ENCODE measurements around the gene BCDIN3D. TPM values are rescaled to one million over a fixed set of nuclear protein-coding genes. Genes with fewer than 3 reads are reported as not detected.
A peak's percentile ranks its signal among the peaks of the same experiment; 100 is the strongest.

BCDIN3D gene, protein sequence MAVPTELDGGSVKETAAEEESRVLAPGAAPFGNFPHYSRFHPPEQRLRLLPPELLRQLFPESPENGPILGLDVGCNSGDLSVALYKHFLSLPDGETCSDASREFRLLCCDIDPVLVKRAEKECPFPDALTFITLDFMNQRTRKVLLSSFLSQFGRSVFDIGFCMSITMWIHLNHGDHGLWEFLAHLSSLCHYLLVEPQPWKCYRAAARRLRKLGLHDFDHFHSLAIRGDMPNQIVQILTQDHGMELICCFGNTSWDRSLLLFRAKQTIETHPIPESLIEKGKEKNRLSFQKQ
- 1 to 10 TPM; 8.9 to 9.9 TPM for total RNA-seq

DNA sequence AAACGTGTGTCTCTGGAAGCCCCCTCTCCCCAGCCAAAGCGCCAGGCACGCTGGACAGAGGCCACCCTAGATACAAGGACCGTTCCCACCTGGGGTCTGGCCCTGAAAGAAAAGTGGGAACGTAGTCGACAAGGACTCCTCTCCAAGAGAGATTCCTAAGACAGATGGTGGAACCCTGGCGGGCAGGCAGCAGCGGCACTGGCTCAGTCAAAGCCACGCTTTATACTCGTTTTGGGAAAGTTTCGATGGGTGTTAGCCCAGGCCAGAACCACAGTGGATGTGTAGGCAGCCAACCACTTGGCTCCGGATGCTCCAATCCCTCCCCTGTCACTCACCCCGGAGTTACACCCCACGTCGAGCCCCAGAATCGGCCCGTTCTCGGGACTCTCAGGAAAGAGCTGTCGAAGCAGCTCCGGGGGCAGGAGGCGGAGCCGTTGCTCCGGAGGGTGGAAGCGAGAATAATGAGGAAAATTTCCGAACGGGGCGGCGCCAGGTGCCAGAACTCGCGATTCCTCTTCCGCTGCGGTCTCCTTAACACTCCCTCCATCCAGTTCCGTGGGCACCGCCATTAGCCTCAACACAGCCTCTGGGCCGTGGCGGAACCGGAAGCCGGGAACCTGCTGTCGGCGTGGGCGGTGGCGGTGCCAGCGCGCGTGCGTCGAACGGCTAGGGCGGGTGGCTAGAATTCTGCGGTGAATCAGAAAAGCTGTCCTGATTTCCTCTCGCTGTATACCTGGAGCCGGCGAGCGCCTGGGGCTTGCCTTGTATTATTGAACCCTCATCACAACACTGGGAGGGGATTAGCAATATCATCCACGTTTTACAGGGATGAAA lies at the start of gene BCDIN3D:
TSS of gene BCDIN3D (minus strand) at position 588 of the 834 bp plus-strand sequence. CDS start at position 569, 19 bp downstream.
- Mint-ChIP-seq H3K27ac (peak within 1 kb of the TSS; percentile 79), H3K4me1 (peaks cover 42% of the 10 kb centered on the region), H3K9me3 (peaks cover 2% of the 10 kb centered on the region), H3K27me3 (no peaks in the 10 kb centered on the region), H3K4me3 (peak within 1 kb of the TSS; percentile 81), H3K36me3 (ENCODE audit: low read depth) (peaks cover 13% of the 10 kb centered on the region)
- ChIA-PET POLR2A (interaction anchor here (0.7 to 4.4 kb wide), 16 partner anchors 9 to 578 kb away, joined by 3 to 37 read pairs (median 5); partner anchors contain the start of genes NCKAP5L, RACGAP1, TMBIM6 and TROAP), CTCF (interaction anchor here (0.8 to 3.6 kb wide), 9 partner anchors 66 to 485 kb away, joined by 3 to 18 read pairs (median 4); partner anchors contain the start of genes COX14 and TMBIM6)
- DNase-seq = peak; percentile 93

DNA sequence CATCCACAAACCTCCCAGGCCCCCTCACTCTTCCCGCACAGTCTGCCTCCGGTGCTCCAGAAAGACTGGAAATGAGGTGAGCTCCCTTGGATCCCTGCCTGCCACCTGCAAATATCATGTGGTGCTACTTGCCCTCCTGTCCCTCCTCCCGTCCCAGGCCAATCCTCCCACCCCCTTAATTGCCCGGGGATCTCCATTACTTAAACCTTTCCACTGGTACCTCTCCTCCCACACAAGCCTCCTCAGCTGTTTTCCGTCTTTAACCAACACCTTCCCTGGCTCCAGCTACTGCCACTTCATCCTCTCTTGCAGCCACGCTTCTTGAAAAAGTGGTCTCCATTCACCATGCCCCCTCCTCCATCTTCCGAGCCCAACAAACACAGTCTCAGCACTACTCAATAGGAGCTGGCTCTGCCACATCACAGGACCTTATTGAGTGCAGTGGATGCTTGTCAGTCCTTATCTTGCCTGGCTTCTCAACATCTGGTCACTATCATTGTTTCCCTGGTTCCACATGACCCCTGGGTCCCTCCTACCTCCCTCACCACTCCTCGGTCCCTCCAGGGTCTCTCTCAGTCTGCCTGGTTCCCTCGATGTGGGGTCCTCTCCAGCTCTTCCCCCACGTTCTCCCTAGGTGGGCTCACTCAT lies 49.3 kb upstream of the BCDIN3D start:
- DNase-seq = no peak
- no peak overlapping the region for H3K4me3 Mint-ChIP-seq
- POLR2A ChIA-PET = interaction anchor here (1.0 kb wide), 1 partner anchor 37 kb away, joined by 3 read pairs; no protein-coding TSS in a partner anchor
- H3K27me3 Mint-ChIP-seq = peaks cover 11% of the 10 kb centered on the region
- H3K4me1 Mint-ChIP-seq = no peaks in the 10 kb centered on the region
- no peaks in the 10 kb centered on the region for H3K36me3 Mint-ChIP-seq (ENCODE audit: low read depth)
- CTCF ChIA-PET = interaction anchor here (1.6 to 1.7 kb wide), 2 partner anchors 75 to 115 kb away, joined by 3 to 5 read pairs; no protein-coding TSS in a partner anchor
- H3K9me3 Mint-ChIP-seq = no peaks in the 10 kb centered on the region
- H3K27ac Mint-ChIP-seq = no peak overlapping the region

DNA sequence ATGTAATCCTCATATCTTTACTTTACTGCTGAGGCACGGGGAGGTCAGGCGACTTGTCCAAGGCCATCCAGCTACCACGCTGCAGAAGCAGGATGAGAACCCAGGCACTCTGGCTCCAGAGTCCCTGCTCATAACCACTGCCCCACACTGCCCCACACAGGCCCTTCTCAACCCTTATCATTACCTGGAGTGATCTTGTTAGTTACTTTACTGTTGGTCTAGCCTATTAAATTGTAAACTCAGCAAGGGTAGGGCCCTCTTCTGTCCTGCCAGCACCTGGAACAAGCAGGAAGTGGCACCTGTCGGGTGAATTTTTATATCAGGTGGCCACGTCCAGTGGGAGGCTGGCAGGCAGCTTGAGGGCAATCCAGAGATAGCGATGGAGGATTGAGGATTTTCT lies 48.6 kb upstream of the BCDIN3D start:
- H3K4me1 Mint-ChIP-seq = no peaks in the 10 kb centered on the region
- no peaks in the 10 kb centered on the region for H3K36me3 Mint-ChIP-seq (ENCODE audit: low read depth)
- CTCF ChIA-PET = interaction anchor here (1.7 kb wide), 1 partner anchor 114 kb away, joined by 3 read pairs; no protein-coding TSS in a partner anchor
- no peaks in the 10 kb centered on the region for H3K9me3 Mint-ChIP-seq
- H3K27me3 Mint-ChIP-seq = peaks cover 15% of the 10 kb centered on the region
- POLR2A ChIA-PET = interaction anchor here (1.0 kb wide), 1 partner anchor 38 kb away, joined by 3 read pairs; no protein-coding TSS in a partner anchor
- H3K27ac Mint-ChIP-seq = no peak overlapping the region
- H3K4me3 Mint-ChIP-seq = no peak overlapping the region
- DNase-seq = no peak

DNA sequence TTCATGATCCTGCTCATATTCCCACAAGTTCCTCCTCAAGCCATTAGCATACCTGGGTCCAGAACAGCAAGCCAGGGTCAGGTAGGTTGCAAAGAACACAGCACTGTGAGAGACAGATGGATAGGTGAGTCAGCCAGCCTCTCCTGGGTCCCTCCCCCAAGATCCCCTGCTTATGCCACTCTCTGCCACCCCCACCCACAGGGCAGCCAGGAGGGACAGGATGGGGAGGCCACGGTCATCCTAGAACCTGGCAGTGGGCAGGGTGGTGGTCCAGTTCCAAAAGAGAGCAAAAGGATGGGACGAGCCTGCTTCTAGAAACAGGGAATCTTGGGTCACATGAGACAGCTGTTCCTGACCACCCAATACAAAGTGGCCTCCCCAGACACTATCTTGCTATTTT lies 48.1 kb upstream of the BCDIN3D start:
- Mint-ChIP-seq H3K27ac (no peak overlapping the region), H3K4me3 (no peak overlapping the region), H3K9me3 (no peaks in the 10 kb centered on the region), H3K4me1 (no peaks in the 10 kb centered on the region), H3K27me3 (peaks cover 15% of the 10 kb centered on the region), H3K36me3 (ENCODE audit: low read depth) (no peaks in the 10 kb centered on the region)
- ChIA-PET POLR2A (no interaction called here), CTCF (interaction anchor here (1.7 kb wide), 1 partner anchor 114 kb away, joined by 3 read pairs; no protein-coding TSS in a partner anchor)
- no peak for DNase-seq

DNA sequence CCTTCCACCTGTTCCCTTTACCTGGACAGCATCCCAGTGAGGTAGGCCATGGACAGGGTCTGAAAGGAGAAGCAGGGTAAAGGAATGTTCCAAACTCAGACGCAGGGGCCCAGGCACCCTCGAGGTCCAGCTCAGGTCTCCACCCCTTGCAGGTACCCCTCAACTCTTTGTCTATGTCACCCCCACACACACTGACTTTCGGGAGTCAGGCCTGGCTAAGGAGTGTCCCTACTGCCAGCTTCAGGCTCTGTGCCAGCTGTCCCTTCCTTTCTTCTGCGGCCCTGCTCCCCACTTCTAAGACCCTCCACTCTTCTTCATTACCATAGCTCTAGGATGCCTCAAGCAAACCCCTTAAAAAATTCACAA lies 47.2 kb upstream of the BCDIN3D start:
- no peaks in the 10 kb centered on the region for H3K9me3 Mint-ChIP-seq
- no peaks in the 10 kb centered on the region for H3K4me1 Mint-ChIP-seq
- POLR2A ChIA-PET = no interaction called here
- no peak overlapping the region for H3K4me3 Mint-ChIP-seq
- CTCF ChIA-PET = interaction anchor here (0.8 to 1.6 kb wide), 2 partner anchors 23 to 56 kb away, joined by 4 to 7 read pairs; no protein-coding TSS in a partner anchor
- H3K27me3 Mint-ChIP-seq = peaks cover 18% of the 10 kb centered on the region
- no peak overlapping the region for H3K27ac Mint-ChIP-seq
- no peak for DNase-seq
- H3K36me3 Mint-ChIP-seq (ENCODE audit: low read depth) = no peaks in the 10 kb centered on the region

DNA sequence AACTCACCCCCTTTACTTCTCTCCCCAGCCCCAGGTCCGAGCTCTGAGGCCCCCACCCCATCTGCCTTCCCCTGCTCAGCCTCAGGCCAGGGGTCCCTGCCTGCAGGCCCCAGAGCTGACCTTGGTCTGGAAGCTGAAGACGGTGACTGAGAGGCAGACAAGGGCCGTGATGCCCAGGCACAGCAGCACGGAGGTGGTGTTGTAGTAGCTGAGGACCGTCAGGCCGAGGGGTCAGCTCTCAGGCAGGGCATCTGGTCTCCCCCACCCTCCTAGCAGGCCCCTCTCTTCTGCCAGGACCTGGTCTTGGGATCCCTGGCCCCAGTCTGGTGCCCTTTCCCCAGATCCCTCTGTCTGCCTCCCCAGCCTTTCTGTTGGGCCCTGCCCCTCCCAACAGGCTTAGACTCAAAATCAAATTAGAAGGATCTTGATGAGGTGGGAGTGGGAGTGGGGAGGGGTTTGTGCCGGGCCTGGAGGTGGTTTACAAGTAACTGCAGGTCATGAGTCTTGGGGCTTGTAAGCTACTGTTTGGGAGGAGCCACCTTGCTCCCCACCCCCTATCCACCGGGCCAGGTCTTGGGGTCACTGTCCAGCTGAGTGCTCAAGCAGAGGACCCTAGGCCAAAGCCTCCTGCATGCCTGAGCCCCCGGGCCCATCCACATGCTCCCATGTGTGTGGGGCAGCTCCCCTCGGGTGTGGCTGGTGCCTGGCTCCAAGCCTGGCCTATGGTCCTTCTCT lies 46.6 kb upstream of the BCDIN3D start:
- Mint-ChIP-seq H3K27ac (no peak overlapping the region), H3K4me1 (no peaks in the 10 kb centered on the region), H3K36me3 (ENCODE audit: low read depth) (no peaks in the 10 kb centered on the region), H3K4me3 (no peak overlapping the region), H3K9me3 (no peaks in the 10 kb centered on the region), H3K27me3 (peaks cover 18% of the 10 kb centered on the region)
- ChIA-PET POLR2A (no interaction called here), CTCF (interaction anchor here (0.8 to 1.6 kb wide), 2 partner anchors 23 to 56 kb away, joined by 4 to 7 read pairs; no protein-coding TSS in a partner anchor)
- DNase-seq = no peak

DNA sequence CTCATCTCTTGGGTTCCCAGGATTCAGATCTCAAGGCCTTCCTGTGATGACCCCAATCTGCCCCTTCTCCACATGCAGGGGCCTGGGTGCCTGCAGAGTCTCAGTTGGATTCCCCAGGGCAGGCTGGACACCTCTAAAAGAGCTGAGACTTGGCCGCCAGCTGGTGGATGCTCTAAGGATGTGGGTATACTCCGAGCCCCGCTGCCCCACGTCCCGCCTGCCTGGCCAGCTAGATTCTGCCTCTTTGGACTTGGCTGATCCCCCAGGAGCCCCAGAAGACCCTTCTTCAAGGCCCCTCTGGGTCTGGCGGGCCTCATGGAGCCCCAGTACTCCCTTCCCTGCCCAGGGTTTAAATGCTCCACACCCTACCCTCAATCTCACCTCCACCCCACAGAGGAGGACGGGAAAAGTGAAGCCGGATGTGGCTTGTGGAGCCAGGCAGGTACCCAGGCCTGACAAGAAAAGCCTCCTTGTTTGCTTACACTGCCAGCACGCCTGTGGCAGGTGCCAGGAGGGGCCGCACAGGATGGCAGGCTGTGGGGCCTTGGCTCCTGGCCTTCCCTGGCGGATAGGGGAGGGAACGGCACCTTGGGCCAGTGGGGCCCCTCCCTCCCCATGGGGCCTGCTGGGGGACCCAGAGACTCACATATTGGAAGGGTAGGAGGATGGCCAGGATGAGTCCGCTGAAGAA lies 45.7 kb upstream of the BCDIN3D start:
- peaks cover 21% of the 10 kb centered on the region for H3K27me3 Mint-ChIP-seq
- POLR2A ChIA-PET = no interaction called here

DNA sequence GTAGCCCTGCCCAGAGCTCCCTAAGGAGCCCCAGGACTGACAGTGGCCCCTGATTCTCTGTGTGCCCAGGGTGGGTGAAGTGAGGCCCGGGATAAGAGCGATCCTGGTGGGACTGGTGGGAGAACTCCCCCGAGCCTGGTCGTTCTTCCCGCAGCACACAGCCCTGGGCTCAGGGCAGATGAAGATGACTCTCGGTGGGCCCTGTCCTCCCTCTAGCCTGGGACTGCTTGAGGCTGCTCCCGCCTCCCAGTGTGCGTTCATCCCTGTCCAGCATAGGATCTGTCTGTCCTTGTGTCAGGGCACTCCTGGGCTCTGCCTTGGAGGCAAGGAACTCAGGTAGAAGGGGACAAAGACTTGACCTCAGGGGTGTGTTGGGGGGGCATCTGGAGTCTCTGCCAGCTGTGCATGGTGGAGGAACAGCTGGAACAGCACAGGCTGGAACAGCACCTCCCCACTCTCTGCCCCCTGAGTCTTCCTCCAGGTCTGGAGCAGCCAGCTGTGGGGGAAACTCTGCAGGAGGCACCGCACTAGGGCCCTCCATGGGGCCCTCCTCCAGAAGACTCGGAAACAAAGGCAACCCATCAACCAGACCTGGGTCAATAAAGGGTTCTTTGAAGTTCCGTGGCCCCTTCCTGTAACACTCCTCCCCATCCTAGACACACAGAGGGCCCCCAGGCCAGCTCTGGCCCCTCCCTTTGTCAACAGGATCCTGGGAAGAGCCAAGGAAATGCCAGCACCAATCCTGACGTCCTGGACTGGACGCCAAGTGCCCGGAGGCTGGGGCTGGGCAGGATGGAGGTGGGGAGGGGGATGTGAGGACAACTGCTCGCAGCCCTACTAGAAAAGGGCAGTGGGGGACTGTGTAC lies 44.9 kb upstream of the BCDIN3D start:
- no peaks in the 10 kb centered on the region for H3K9me3 Mint-ChIP-seq
- ChIA-PET POLR2A (no interaction called here), CTCF (no interaction called here)
- H3K27ac Mint-ChIP-seq = no peak overlapping the region
- DNase-seq = no peak
- no peak overlapping the region for H3K4me3 Mint-ChIP-seq
- H3K4me1 Mint-ChIP-seq = no peaks in the 10 kb centered on the region
- peaks cover 23% of the 10 kb centered on the region for H3K27me3 Mint-ChIP-seq
- H3K36me3 Mint-ChIP-seq (ENCODE audit: low read depth) = no peaks in the 10 kb centered on the region

More for the DNA sequence above, 45.7 kb upstream of the BCDIN3D start:
- Mint-ChIP-seq H3K9me3 (no peaks in the 10 kb centered on the region), H3K4me3 (no peak overlapping the region), H3K27ac (peak overlapping the region; percentile 28), H3K4me1 (no peaks in the 10 kb centered on the region), H3K36me3 (ENCODE audit: low read depth) (no peaks in the 10 kb centered on the region)
- DNase-seq = no peak
- CTCF ChIA-PET = interaction anchor here (1.6 kb wide), 1 partner anchor 57 kb away, joined by 7 read pairs; no protein-coding TSS in a partner anchor

DNA sequence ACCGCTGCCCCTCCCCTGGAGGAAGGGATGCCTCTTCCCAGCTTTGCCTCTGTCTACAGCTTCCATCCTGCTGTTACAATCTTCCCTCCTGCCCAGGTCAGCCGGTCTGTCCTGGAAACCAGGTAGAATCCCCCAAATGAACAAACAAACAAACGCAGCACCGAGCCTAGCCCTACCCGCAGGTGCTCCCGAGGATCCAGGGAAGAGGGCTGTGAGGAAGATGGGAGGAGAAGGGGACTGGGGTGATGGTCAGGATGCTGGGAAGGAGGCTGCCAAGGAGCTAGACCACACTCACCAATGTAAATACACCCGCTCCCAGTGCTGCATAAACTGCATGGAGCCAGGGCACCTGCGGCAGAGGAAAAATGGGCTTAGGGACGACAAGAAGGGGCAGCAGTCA lies 44.2 kb upstream of the BCDIN3D start:
- CTCF ChIA-PET = no interaction called here
- POLR2A ChIA-PET = no interaction called here
- Mint-ChIP-seq H3K27me3 (peaks cover 16% of the 10 kb centered on the region), H3K4me1 (no peaks in the 10 kb centered on the region), H3K9me3 (no peaks in the 10 kb centered on the region), H3K27ac (no peak overlapping the region), H3K4me3 (no peak overlapping the region), H3K36me3 (ENCODE audit: low read depth) (no peaks in the 10 kb centered on the region)
- no peak for DNase-seq

DNA sequence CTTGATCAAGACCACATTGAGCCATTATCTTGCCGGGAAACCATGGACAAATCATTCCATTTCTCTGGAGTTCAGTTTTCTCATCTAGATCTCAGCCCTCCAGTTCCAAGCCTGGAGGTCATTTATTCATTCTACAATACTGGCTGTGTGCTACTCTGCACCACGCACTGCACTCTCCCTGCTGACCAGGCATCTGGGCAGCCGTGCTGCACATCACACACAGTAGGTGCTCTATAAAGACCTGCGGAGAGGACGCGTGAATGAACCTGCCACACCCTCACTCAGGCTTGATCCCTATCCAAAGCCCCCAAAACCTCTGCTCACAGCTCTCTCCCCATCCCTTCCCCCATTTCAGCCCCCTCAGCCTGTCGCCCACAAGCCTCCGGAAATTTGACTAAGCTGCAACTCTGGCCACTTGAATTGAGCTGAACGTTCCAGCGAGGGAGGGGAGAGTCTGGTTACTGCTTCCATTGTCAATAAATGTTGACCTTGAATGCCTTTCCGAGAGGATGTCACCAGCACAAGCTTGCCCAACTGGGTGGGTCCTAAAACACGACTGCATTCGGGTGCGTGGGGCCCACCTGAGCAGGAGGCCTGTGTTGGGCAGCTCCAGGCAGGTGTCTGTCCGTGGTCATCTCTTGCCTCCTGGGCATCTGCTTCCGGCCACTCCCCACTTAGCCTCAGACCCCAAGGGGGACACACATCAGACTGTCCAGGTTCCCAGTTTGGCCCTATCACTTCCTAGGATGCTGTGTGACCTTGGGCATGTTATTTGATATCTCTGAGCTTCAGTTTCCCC lies 43.0 kb upstream of the BCDIN3D start:
- Mint-ChIP-seq H3K27ac (no peak overlapping the region), H3K4me1 (no peaks in the 10 kb centered on the region), H3K27me3 (peaks cover 14% of the 10 kb centered on the region), H3K36me3 (ENCODE audit: low read depth) (no peaks in the 10 kb centered on the region), H3K9me3 (no peaks in the 10 kb centered on the region), H3K4me3 (no peak overlapping the region)
- CTCF ChIA-PET = no interaction called here
- POLR2A ChIA-PET = no interaction called here
- DNase-seq = no peak

DNA sequence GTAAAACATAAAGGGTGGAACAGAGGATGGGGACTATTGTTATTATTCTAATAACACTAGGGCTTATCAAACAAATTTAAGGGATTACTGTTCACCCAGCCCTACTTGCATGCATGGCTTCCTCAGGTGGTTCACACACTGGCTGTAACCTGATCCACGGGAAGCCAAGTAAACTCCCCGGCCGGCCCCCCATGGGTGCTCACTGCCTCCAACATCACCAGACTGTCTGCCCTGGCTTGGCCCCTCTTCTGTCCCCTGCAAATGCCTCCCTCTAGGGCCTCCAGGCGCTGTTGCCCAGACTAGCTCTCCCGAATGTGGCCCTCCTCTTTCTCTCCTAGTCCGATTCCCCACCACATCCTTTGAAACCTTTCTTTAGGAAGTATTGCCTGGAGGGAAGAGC lies 42.2 kb upstream of the BCDIN3D start:
- no peak for DNase-seq
- Mint-ChIP-seq H3K9me3 (peaks cover 7% of the 10 kb centered on the region), H3K27ac (no peak overlapping the region), H3K36me3 (ENCODE audit: low read depth) (no peaks in the 10 kb centered on the region), H3K4me1 (no peaks in the 10 kb centered on the region), H3K27me3 (peaks cover 14% of the 10 kb centered on the region), H3K4me3 (no peak overlapping the region)
- POLR2A ChIA-PET = no interaction called here
- CTCF ChIA-PET = no interaction called here
